Stimulated activated naive CD4-positive, alpha-beta T cell (primary cell): ENCODE results near the gene SLC16A2.

ENCODE experiments used
- DNase-seq, 6 experiments: peaks; one replicate each; lab custom pipeline; 2025; lab: John Stamatoyannopoulos, UW

The SLC16A2 gene

GRCh38 chrX:74421036-74421739 lies at the start of gene SLC16A2:
SLC16A2 (plus strand) TSS chrX:74421493; CDS start chrX:74421638, 145 bp downstream.
- peak in 4 of 6 experiments; percentile 13 to 28 (median 20) for DNase-seq

GRCh38 chrX:74372272-74372671 lies 49.0 kb upstream of the SLC16A2 start:
- DNase-seq: no peak

- no peak for DNase-seq
Measured at GRCh38 chrX:74377282-74377681, 44.0 kb upstream of the SLC16A2 start.

- DNase-seq: peak in 5 of 6 experiments; percentile 2 to 57 (median 26)
Measured at GRCh38 chrX:74382613-74383012, 38.7 kb upstream of the SLC16A2 start.

- DNase-seq: peak in 2 of 6 experiments; percentile 0 to 1
Measured at GRCh38 chrX:74383611-74384010, 37.7 kb upstream of the SLC16A2 start.

GRCh38 chrX:74389016-74389722 lies 32.1 kb upstream of the SLC16A2 start:
- DNase-seq: no peak

GRCh38 chrX:74395556-74395955 lies 25.7 kb upstream of the SLC16A2 start:
- DNase-seq: no peak

- no peak for DNase-seq
Measured at GRCh38 chrX:74405973-74406489, 15.3 kb upstream of the SLC16A2 start.

- DNase-seq: no peak
Measured at GRCh38 chrX:74408304-74408703, 13.0 kb upstream of the SLC16A2 start.

GRCh38 chrX:74419864-74420195 lies 1.5 kb upstream of the SLC16A2 start:
- no peak for DNase-seq

- peak in 2 of 6 experiments; percentile 11 to 14 for DNase-seq
Measured at GRCh38 chrX:74420196-74421035, 877 bp upstream of the SLC16A2 start.

- DNase-seq: no peak
Measured at GRCh38 chrX:74421740-74422352, 553 bp downstream of the SLC16A2 start.

- peak in 1 of 6 experiments; percentile 5 for DNase-seq
Measured at GRCh38 chrX:74422576-74423288, 1.4 kb downstream of the SLC16A2 start.

GRCh38 chrX:74423289-74423998 lies 2.2 kb downstream of the SLC16A2 start:
- DNase-seq: no peak

- no peak for DNase-seq
Measured at GRCh38 chrX:74426071-74426470, 4.8 kb downstream of the SLC16A2 start.

- DNase-seq: no peak
Measured at GRCh38 chrX:74426615-74427014, 5.3 kb downstream of the SLC16A2 start.

GRCh38 chrX:74431797-74432196 lies 10.5 kb downstream of the SLC16A2 start:
- DNase-seq: no peak

- no peak for DNase-seq
Measured at GRCh38 chrX:74434336-74434735, 13.0 kb downstream of the SLC16A2 start.

- DNase-seq: no peak
Measured at GRCh38 chrX:74437530-74437929, 16.2 kb downstream of the SLC16A2 start.

GRCh38 chrX:74438764-74439163 lies 17.5 kb downstream of the SLC16A2 start:
- no peak for DNase-seq

- no peak for DNase-seq
Measured at GRCh38 chrX:74445099-74445498, 23.8 kb downstream of the SLC16A2 start.
